NT2/D1 (cell line): ENCODE results near the gene SCAF8.

ENCODE experiments used
- SUZ12 ChIP-seq: IDR thresholded peaks from 2 replicates; pipeline ENCODE4 v1.6.1; 2011; ENCODE audit not compliant: insufficient read length, insufficient read depth; ENCODE audit errors: extremely low read depth
- YY1 ChIP-seq: IDR thresholded peaks from 2 replicates; pipeline ENCODE4 v1.6.1; 2011; ENCODE audit not compliant: insufficient read length, insufficient read depth
- ZNF274 ChIP-seq: IDR thresholded peaks from 2 replicates; pipeline ENCODE4 v1.6.1; 2011; ENCODE audit warnings: mild to moderate bottlenecking, low read depth, low read length

DNA sequence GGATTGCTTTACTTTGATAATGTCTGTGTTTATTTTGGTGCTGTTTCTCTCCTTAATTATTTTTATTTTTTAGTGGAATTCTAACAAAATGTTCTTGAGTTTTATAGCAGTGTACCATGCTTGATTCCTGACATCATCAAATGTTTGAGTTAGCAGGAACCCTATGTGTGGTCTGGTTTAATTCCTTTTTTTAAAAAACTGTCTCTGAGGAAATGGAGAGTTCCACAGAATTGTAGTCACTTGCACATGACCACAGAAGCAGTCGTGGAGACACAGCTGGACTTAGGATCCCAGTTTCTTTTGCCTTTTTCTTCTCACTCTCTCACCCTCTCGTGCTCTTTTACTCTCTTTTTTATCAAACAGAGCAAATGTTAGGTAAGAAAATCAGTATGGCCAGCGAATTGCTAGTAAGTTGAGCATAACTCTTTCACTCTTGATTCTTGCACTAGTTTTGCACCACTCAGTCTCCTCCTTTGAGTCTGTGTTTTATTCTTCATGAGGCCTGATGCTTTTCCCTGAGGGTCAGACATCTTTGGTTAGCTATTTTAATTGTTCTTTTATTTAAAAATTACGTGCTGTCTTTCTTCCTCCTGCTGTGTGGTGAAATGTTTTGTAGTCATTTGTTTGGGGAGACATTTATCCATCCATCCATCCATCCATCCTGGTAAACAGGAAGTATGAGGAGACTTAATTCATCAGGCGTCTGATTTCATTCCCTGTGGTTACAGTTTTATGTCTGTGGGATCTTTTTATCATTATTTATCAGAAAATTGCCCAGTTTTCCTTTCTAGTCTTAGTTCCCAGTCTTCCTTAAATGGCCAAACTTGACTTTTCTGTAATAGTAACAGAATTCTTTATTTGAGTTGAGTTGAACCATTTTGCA is 83.0 kb downstream of the SCAF8 start:
- TF ChIP-seq ZNF274 (no peak), SUZ12 (no peak), YY1 (no peak)
